Left ventricle myocardium inferior (tissue), 1 donor: ENCODE data around the gene NTNG2. TPM values are rescaled to one million over a fixed set of nuclear protein-coding genes. Genes with fewer than 3 reads are reported as not detected.

Experiments used
- DNase-seq: peaks from one replicate; pipeline ENCODE4 v3.0.0-alpha.2; 2020
- H3K27ac ChIP-seq: fragments of 200-600 bp; replicated peaks from 2 replicates; pipeline ENCODE4 v1.8.0; 2021
- H3K27me3 ChIP-seq: fragments of 200-600 bp; 2 replicates; pipeline ENCODE4 v1.8.0; 2021; ENCODE audit warnings: low read depth
- H3K36me3 ChIP-seq: fragments of 200-600 bp; 2 replicates; pipeline ENCODE4 v1.8.0; 2021
- H3K4me1 ChIP-seq: fragments of 200-600 bp; 2 replicates; pipeline ENCODE4 v1.8.0; 2021
- H3K4me3 ChIP-seq: fragments of 200-600 bp; 2 replicates; pipeline ENCODE4 v1.8.0; 2021; ENCODE audit warnings: mild to moderate bottlenecking, moderate library complexity
- H3K9me3 ChIP-seq: fragments of 200-600 bp; replicated peaks from 2 replicates; pipeline ENCODE4 v1.8.0; 2021
- CTCF ChIP-seq: fragments of 200-600 bp; IDR thresholded peaks from 2 replicates; pipeline ENCODE4 v1.8.0; 2021; ENCODE audit warnings: antibody characterized with exemption, mild to moderate bottlenecking, borderline replicate concordance
- intact Hi-C: fragments of 100-400 bp; cut with micrococcal nuclease; formaldehyde crosslinking; loops from one replicate; pipeline ENCODE4 v1.11.0; 2022
- total RNA-seq: library from RNA; stranded (reverse); fragmentation: NEBNext Ultra II Directional; extraction: Animal tissue kit (Norgen Biotek cat#: 25700); gene quantifications from one replicate; pipeline ENCODE4 v1.2.1, GENCODE V29; 2021
- donor health status: DM: no; HTN: yes; CAD: no; lungs with severe emphysema.

The NTNG2 gene
- total RNA-seq, 1 donor from 2014 or later, result 1.9 TPM

GRCh38 chr9:132167192-132167591, 5.3 kb downstream of the NTNG2 start:
- no peak for TF ChIP-seq CTCF
- Histone ChIP-seq H3K36me3 (no peaks in the 10 kb centered on the region), H3K4me3 (no peak overlapping the region), H3K27me3 (peaks cover 94% of the 10 kb centered on the region), H3K4me1 (peaks cover 31% of the 10 kb centered on the region), H3K9me3 (no peaks in the 10 kb centered on the region), H3K27ac (no peak overlapping the region)
- intact Hi-C loops, result no loop called here
- no peak for DNase-seq

GRCh38 chr9:132168347-132168746, 6.5 kb downstream of the NTNG2 start:
- Histone ChIP-seq H3K9me3 (no peaks in the 10 kb centered on the region), H3K27ac (no peak overlapping the region), H3K4me3 (no peak overlapping the region), H3K4me1 (peaks cover 22% of the 10 kb centered on the region), H3K36me3 (no peaks in the 10 kb centered on the region), H3K27me3 (peaks cover 84% of the 10 kb centered on the region)
- TF ChIP-seq CTCF, result no peak
- intact Hi-C loops, result no loop called here
- DNase-seq, result no peak

- Histone ChIP-seq H3K27me3 (peaks cover 79% of the 10 kb centered on the region), H3K4me1 (peaks cover 17% of the 10 kb centered on the region), H3K27ac (no peak overlapping the region), H3K9me3 (no peaks in the 10 kb centered on the region), H3K4me3 (no peak overlapping the region), H3K36me3 (no peaks in the 10 kb centered on the region)
- DNase-seq, result no peak
- no peak for TF ChIP-seq CTCF
- intact Hi-C loops, result no loop called here
These were observed 7.0 kb downstream of the NTNG2 start for GRCh38 chr9:132168851-132169250.

- no peaks in the 10 kb centered on the region for H3K36me3 ChIP-seq
- peak; percentile 85 for TF ChIP-seq CTCF
- intact Hi-C loops, result no loop called here
- peaks cover 7% of the 10 kb centered on the region for H3K4me1 ChIP-seq
- H3K4me3 ChIP-seq, result no peak overlapping the region
- peaks cover 69% of the 10 kb centered on the region for H3K27me3 ChIP-seq
- peak; percentile 55 for DNase-seq
- no peak overlapping the region for H3K27ac ChIP-seq
- no peaks in the 10 kb centered on the region for H3K9me3 ChIP-seq
These were observed 8.0 kb downstream of the NTNG2 start for GRCh38 chr9:132169672-132170392.

GRCh38 chr9:132171702-132172101, 9.8 kb downstream of the NTNG2 start:
- Histone ChIP-seq H3K9me3 (no peaks in the 10 kb centered on the region), H3K36me3 (no peaks in the 10 kb centered on the region), H3K4me3 (no peak overlapping the region), H3K27ac (no peak overlapping the region), H3K27me3 (peaks cover 50% of the 10 kb centered on the region), H3K4me1 (no peaks in the 10 kb centered on the region)
- no peak for TF ChIP-seq CTCF
- intact Hi-C loops, result no loop called here
- DNase-seq, result no peak
